Smooth muscle cell (in vitro differentiated cells): ENCODE results near the gene ATP6V1A. TPM values are rescaled to one million over a fixed set of nuclear protein-coding genes. Genes with fewer than 3 reads are reported as not detected.

Source experiments
- DNase-seq: peaks from one replicate; lab custom pipeline; 2025; ENCODE audit not compliant: unreplicated experiment; lab: John Stamatoyannopoulos, UW
- H2AFZ ChIP-seq: fragments of 200-600 bp; sonication (generic); 2 replicates; pipeline ENCODE4 v1.6.0; 2016; ENCODE audit warnings: antibody characterized with exemption, low read depth, mild to moderate bottlenecking
- H3F3A ChIP-seq: fragments of 200-600 bp; sonication (generic); 2 replicates; pipeline ENCODE4 v1.6.0; 2017; ENCODE audit warnings: antibody characterized with exemption, low read depth
- H3K27ac ChIP-seq: fragments of 200-600 bp; sonication (generic); 2 replicates; pipeline ENCODE4 v1.5.1; 2016; ENCODE audit warnings: low read depth, mild to moderate bottlenecking
- H3K27me3 ChIP-seq: fragments of 200-600 bp; sonication (generic); 2 replicates; pipeline ENCODE4 v1.6.1; 2016; ENCODE audit warnings: low read depth, mild to moderate bottlenecking
- H3K36me3 ChIP-seq: fragments of 200-600 bp; sonication (generic); 2 replicates; pipeline ENCODE4 v1.5.1; 2016; ENCODE audit warnings: low read depth
- H3K4me1 ChIP-seq: fragments of 200-600 bp; sonication (generic); 2 replicates; pipeline ENCODE4 v1.5.1; 2016; ENCODE audit warnings: low read depth
- H3K4me2 ChIP-seq: fragments of 200-600 bp; sonication (generic); 2 replicates; pipeline ENCODE4 v1.6.0; 2016; ENCODE audit warnings: mild to moderate bottlenecking
- H3K4me3 ChIP-seq: fragments of 200-600 bp; sonication (generic); 2 replicates; pipeline ENCODE4 v1.5.1; 2016; ENCODE audit warnings: mild to moderate bottlenecking
- H3K79me2 ChIP-seq: fragments of 200-600 bp; sonication (generic); 2 replicates; pipeline ENCODE4 v1.6.0; 2016; ENCODE audit warnings: low read depth, mild to moderate bottlenecking
- H3K9ac ChIP-seq: fragments of 200-600 bp; sonication (generic); 2 replicates; pipeline ENCODE4 v1.6.0; 2016; ENCODE audit warnings: low read depth
- H3K9me3 ChIP-seq: fragments of 200-600 bp; sonication (generic); replicated peaks from 2 replicates; pipeline ENCODE4 v1.5.1; 2016; ENCODE audit warnings: low read depth
- H4K20me1 ChIP-seq: fragments of 200-600 bp; sonication (generic); 2 replicates; pipeline ENCODE4 v1.6.0; 2016; ENCODE audit warnings: low read depth
- CTCF ChIP-seq: fragments of 200-600 bp; sonication (generic); IDR thresholded peaks from 2 replicates; pipeline ENCODE4 v1.5.1; 2017; ENCODE audit warnings: borderline replicate concordance, mild to moderate bottlenecking, antibody characterized with exemption; ENCODE audit not compliant: insufficient read depth, poor library complexity, severe bottlenecking
- WGBS: methylation state at CpG from one replicate; pipeline ENCODE4 v1.1.7; 2016; ENCODE audit warnings: low lambda C conversion rate; 5-methylcytosine and 5-hydroxymethylcytosine counted together
- polyA plus RNA-seq: library from polyadenylated mRNA; unstranded; fragments of >200 nt; fragmentation: Nextera tagmentation; extraction: Ambion mirVana; gene quantifications from 2 replicates; pipeline ENCODE4 v1.2.1, GENCODE V29; 2016
- total RNA-seq: library from RNA; depleted of rRNA; stranded (reverse); fragments of >200 nt; gene quantifications from 2 replicates; pipeline ENCODE4 v1.2.3, GENCODE V29; 2014

ATP6V1A gene
- total and polyA plus RNA-seq, 2 experiments from 2014 or later: 38.7 to 41.7 TPM

- no peaks in the 10 kb centered on the region for H3F3A ChIP-seq
- H4K20me1 ChIP-seq: no peaks in the 10 kb centered on the region
- H3K4me2 ChIP-seq: peak overlapping the region; percentile 94
- no peak overlapping the region for H3K27ac ChIP-seq
- peak overlapping the region; percentile 85 for H2AFZ ChIP-seq
- H3K4me3 ChIP-seq: peak overlapping the region; percentile 72
- H3K79me2 ChIP-seq: peaks cover 15% of the 10 kb centered on the region
- H3K9ac ChIP-seq: no peak overlapping the region
- no peak for TF ChIP-seq CTCF
- no peaks in the 10 kb centered on the region for H3K36me3 ChIP-seq
- 30% methylated on average over 20 of the region's 24 CpGs for WGBS
- no peaks in the 10 kb centered on the region for H3K27me3 ChIP-seq
- no peak for DNase-seq
- no peaks in the 10 kb centered on the region for H3K9me3 ChIP-seq
- H3K4me1 ChIP-seq: peaks cover 17% of the 10 kb centered on the region
Observed at GRCh38 chr3:113698956-113699355, 47.9 kb upstream of the ATP6V1A start.

GRCh38 chr3:113707835-113708234, 39.0 kb upstream of the ATP6V1A start:
- H3K4me3 ChIP-seq: no peak overlapping the region
- H3K27me3 ChIP-seq: no peaks in the 10 kb centered on the region
- no peaks in the 10 kb centered on the region for H3K79me2 ChIP-seq
- no peaks in the 10 kb centered on the region for H4K20me1 ChIP-seq
- DNase-seq: no peak
- no peak for TF ChIP-seq CTCF
- H3F3A ChIP-seq: no peaks in the 10 kb centered on the region
- 93% methylated on average over 4 of the region's 4 CpGs for WGBS
- no peak overlapping the region for H2AFZ ChIP-seq
- no peak overlapping the region for H3K4me2 ChIP-seq
- no peak overlapping the region for H3K27ac ChIP-seq
- H3K4me1 ChIP-seq: no peaks in the 10 kb centered on the region
- no peaks in the 10 kb centered on the region for H3K9me3 ChIP-seq
- H3K9ac ChIP-seq: no peak overlapping the region
- no peaks in the 10 kb centered on the region for H3K36me3 ChIP-seq

- no peaks in the 10 kb centered on the region for H3K4me1 ChIP-seq
- H3K27ac ChIP-seq: no peak overlapping the region
- no peak overlapping the region for H2AFZ ChIP-seq
- 73% methylated on average over 3 of the region's 3 CpGs for WGBS
- H3F3A ChIP-seq: no peaks in the 10 kb centered on the region
- no peak for TF ChIP-seq CTCF
- no peak overlapping the region for H3K4me3 ChIP-seq
- no peak overlapping the region for H3K9ac ChIP-seq
- H3K36me3 ChIP-seq: no peaks in the 10 kb centered on the region
- H3K9me3 ChIP-seq: no peaks in the 10 kb centered on the region
- H3K79me2 ChIP-seq: no peaks in the 10 kb centered on the region
- H3K4me2 ChIP-seq: no peak overlapping the region
- H3K27me3 ChIP-seq: no peaks in the 10 kb centered on the region
- no peak for DNase-seq
- no peaks in the 10 kb centered on the region for H4K20me1 ChIP-seq
Observed at GRCh38 chr3:113712129-113712528, 34.7 kb upstream of the ATP6V1A start.

GRCh38 chr3:113714702-113715101, 32.1 kb upstream of the ATP6V1A start:
- DNase-seq: no peak
- Histone ChIP-seq H3K27me3 (no peaks in the 10 kb centered on the region), H3K4me1 (no peaks in the 10 kb centered on the region), H3K9ac (no peak overlapping the region), H3K4me2 (no peak overlapping the region), H3K9me3 (no peaks in the 10 kb centered on the region), H3K79me2 (no peaks in the 10 kb centered on the region), H4K20me1 (no peaks in the 10 kb centered on the region), H3K4me3 (no peak overlapping the region), H3K27ac (no peak overlapping the region), H3F3A (no peaks in the 10 kb centered on the region), H2AFZ (no peak overlapping the region), H3K36me3 (no peaks in the 10 kb centered on the region)
- 84% methylated on average over 1 of the region's 1 CpG for WGBS
- no peak for TF ChIP-seq CTCF
